ENCODE data around the gene AHRR.
"Not testable (repeated sequence)": the region's sequence is repeated elsewhere in the genome, so short reads cannot be mapped to it uniquely, and the experiment has no call there.

The AHRR gene

DNA sequence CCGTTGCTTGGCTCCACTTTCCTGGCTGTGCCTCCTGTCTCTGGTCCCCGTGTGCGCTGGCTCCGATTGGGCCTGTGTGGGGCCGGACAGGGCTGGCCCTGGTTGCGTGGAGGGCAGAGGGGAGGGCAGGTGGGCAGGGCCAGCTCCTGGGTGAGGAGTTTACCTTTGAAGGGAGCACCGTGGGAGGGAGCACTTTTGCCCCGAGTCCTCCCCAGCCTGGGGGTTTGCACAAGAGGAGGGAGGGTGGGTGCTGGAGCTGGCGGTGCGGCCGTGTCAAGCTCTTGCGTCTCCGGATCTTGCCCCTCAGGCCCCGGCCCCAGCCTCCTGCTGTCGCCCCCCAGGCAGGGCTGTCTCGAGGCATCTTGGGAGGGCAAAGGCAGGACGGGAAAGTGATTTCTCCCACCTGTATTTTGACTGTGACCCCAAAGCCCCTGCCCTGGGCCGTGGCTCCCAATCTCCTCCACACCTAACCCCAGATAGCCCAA is 73.2 kb downstream of the AHRR start:
- no peak for DNase-seq (ENCODE audit: low read depth in 2 of 3, low spot score in 1 of 3)

DNA sequence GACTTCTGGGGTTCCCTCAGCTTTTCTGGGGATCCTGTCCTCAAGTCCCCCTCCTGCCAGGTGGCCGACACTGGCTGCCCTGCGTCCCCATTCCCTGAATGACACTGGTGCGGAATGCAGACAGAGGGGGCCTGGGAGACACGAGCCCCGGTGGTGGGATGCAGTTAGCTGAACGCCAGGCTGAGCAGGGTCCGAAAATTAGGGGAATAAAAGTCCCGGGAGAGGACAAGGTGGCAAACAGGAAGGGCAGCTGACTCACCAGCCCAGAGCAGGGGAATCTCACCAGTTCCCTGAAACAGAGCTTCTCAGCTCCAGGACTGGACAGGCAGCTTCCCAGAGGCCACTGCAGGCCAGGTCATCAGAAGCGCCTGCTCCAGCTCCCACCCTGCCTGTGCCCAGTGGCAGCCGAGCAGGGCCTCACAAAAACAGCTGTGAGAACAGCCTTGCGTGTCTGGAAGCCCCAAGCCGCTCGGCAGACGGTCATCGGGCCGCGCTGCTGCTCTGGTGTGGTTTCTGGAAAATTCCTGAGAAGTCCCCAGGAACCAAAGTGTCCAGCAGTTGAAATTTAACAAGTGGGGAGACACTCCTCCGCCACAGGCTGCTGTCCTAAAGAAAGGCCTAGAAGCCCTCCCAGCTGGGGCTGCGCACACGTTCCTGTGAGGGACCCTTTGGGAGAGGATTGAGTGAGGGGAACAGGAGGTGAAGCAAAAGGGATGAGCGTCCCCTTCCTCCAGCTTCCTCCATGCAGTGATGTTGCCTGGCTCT is 73.8 kb downstream of the AHRR start:
- no peak for DNase-seq (ENCODE audit: low read depth in 2 of 3, low spot score in 1 of 3)

- no peak for DNase-seq (ENCODE audit: low read depth in 2 of 3, low spot score in 1 of 3)
Observed at GRCh38 chr5:395921-396530, 74.5 kb downstream of the AHRR start.

- no peak for DNase-seq (ENCODE audit: low read depth in 2 of 3, low spot score in 1 of 3)
Observed at GRCh38 chr5:396531-396961, 75.0 kb downstream of the AHRR start.

DNA sequence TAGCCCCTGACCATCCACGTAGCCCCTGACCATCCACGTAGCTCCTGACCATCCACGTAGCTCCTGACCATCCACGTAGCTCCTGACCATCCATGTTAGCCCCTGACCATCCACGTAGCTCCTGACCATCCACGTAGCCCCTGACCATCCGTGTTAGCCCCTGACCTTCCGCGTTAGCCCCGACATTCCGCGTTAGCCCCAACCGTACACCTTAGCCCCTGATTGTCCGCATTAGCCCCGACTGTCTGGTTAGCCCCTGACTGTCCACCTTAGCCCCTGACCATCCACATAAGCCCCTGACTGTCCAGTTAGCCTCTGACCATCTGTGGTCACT is 76.6 kb downstream of the AHRR start:
- not testable (repeated sequence) for DNase-seq (ENCODE audit: low read depth in 2 of 3, low spot score in 1 of 3)

GRCh38 chr5:398475-399295 is 77.2 kb downstream of the AHRR start:
- DNase-seq (ENCODE audit: low read depth in 2 of 3, low spot score in 1 of 3): no peak

DNA sequence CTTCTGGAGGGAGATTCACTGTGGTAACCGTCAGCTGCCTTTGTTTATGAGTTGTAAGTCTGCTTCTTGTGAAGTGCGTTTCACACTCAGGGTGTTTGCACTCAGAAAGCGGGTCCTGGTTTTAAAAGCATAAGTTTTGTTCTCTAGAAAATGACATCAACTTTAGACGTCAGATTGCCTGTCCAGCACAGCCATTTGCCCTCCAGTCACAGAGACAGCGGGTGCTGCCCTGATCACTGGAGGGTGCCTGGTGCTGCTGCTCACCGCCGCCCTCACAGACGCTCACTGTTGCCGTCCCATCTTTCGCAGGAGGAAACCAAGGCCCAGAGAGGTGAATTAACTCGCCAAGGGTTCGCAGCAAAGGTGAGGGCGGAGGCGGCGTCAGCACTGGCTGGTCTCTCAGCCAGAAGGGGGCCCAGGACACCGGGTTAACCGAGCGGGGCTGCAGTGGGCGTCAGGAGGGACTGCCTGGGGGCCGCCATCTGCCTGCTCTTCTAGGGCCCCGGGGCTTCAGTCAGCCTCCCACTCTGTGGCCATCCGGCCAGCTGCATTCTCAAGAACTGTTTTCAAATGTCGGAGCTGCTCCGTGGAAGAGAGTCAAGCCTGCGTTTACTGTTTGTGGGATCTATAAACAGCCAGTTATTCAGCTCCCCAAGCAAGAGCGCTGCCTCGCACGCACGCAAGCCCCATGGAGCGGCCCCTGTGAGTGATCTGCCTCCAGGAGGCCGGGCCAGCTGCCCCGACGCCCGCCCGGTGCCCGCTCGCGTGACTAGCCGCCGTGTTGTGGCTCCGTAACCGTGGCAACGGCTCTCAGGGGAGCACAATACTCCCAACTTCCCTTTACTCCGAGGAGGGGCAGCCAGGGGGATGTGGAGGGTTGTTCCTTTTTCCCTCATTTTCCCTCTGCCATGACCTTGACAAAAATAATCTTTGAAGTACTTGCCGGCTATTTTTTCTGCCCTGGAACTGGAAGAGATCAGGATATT is 78.1 kb downstream of the AHRR start:
- DNase-seq (ENCODE audit: low read depth in 2 of 3, low spot score in 1 of 3): peak in 2 of 3 donors; percentile 40 to 49

DNA sequence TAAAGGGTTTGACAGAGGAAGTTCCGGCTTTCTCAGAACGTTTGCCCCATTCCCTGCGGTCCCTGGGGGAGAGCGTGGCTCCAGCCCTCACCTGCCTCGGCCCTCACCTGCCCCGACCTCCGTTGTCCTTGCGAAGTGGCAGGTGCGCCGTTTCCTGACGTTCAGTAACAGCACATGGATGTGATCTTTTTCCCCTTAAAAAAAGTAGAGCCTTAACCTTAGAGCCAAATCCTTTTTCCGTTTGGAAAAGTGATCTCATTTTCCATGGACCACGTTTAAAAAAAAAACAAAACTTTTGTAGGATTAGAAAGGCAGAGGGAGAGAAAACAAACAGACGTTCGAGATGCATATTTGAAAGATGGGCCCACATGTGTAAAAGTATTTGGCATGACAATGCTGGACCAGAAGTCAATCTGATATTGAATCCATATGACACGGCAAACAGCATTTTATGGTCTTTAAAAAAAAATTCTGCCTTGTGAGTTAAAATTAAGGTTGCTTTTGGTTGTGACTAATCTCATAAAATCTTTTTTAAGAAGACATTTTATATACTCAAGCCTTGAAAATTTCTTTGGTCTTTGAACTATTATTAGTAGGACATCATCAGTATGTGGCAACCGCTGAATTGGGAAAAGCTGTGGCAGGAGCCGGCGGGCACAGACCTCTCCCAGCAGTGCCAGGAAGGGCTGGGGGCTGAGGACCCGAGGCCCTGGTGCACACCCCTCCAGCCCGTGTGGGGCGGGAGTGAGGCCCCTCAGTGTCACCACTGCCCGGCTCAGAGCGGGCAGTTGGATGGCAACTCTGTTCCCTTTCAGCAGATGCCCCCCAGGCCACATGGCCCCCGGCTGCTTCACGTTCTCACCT is 79.0 kb downstream of the AHRR start:
- no peak for DNase-seq (ENCODE audit: low read depth in 2 of 3, low spot score in 1 of 3)

DNA sequence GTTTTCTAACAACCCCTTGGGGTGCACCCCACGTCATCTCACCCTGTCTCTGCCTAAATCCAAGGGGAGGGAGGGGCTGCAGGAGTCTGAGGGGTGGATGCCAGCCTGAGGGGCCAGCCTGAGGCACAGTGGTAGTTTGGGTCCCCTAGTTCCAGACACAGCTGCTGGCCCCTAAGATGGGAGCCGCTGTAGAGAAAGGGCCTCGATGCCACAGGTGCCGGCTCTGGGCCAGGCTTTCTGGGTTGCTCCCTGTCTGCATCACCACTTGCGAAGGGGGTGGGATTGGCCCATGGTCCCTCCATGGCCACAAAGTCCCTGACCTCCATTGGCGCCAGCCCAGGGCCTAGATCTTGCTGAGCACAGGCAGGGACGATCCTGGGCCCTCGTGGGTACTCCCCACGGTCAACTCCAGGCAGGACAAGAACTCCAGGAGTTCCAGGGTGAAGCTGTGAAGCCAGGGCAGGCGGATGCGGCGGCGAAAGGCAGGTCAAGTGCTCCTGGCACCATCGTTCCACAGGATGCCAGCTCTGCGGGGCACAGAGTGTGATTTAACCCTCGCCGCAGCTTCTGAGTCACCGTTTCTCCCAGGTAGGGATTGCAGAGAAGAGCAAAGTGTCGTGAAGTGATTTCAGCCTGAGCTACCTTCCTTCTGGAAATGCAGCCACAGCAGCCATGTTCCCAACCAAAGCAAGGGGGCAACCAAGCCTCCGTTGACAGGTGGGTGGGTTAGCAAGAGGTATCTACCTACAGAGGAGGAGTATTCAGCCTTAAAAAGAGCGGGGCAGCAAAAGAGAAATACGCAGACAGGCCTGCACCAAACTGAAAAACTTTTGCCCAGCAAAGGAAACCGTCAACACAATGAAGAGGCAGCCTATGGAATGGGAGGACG is 79.9 kb downstream of the AHRR start:
- no peak for DNase-seq (ENCODE audit: low read depth in 2 of 3, low spot score in 1 of 3)

DNA sequence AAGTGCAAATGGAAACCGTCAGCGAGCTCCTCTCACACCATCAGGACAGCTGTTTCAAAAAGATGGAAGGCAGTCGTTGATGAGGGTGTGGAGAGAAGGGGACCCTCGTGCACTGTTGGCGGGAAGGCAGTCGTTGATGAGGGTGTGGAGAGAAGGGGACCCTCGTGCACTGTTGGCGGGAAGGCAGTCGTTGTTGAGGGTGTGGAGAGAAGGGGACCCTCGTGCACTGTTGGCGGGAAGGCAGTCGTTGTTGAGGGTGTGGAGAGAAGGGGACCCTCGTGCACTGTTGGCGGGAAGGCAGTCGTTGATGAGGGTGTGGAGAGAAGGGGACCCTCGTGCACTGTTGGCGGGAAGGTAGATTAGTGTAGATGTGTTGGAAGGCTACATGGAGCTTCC is 80.7 kb downstream of the AHRR start:
- DNase-seq (ENCODE audit: low read depth in 2 of 3, low spot score in 1 of 3): not testable (repeated sequence)

DNA sequence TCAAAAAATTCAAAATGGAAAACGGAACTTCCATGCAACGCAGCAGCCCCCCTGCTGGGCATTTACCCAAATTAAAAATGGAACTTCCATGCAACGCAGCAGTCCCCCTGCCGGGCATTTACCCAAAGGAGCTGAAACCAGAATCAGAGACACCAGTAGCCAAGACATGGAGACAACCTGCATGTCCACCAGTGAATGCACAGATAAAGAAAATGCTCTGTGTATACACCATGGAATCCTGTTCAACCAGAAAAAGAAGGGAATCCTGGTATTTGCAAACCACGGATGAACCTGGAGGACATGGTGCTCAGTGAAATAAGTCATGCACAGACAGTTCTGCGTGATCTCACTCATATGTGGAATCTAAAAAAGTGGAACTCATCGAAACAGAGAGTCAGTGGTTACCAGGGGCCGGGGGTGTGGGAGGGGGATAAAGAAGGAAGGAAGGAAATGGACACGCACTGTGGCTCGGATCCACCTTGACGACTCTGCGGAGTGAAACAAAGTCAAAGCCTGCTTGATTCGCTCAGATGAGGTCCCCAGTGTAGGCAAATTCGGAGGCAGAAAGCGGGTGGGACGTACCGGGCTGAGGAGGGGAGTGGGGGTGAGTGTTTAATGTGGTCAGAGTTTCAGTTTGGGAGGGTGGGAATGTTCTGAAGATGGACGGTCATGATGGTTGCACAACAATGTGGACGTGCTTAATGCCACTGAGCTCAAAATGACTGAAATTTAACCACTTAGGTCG is 81.3 kb downstream of the AHRR start:
- DNase-seq (ENCODE audit: low read depth in 2 of 3, low spot score in 1 of 3): peak in 1 of 3 donors; percentile 35

- DNase-seq (ENCODE audit: low read depth in 2 of 3, low spot score in 1 of 3): no peak
Observed at GRCh38 chr5:403995-404394, 82.5 kb downstream of the AHRR start.

GRCh38 chr5:404666-405241 is 83.2 kb downstream of the AHRR start:
- no peak for DNase-seq (ENCODE audit: low read depth in 2 of 3, low spot score in 1 of 3)

- DNase-seq (ENCODE audit: low read depth in 2 of 3, low spot score in 1 of 3): no peak
Observed at GRCh38 chr5:405421-405820, 83.9 kb downstream of the AHRR start.

- DNase-seq (ENCODE audit: low read depth in 2 of 3, low spot score in 1 of 3): no peak
Observed at GRCh38 chr5:406041-406440, 84.5 kb downstream of the AHRR start.

GRCh38 chr5:407051-407450 is 85.5 kb downstream of the AHRR start:
- DNase-seq (ENCODE audit: low read depth in 2 of 3, low spot score in 1 of 3): no peak

GRCh38 chr5:407801-408268 is 86.3 kb downstream of the AHRR start:
- DNase-seq (ENCODE audit: low read depth in 2 of 3, low spot score in 1 of 3): no peak

All from stimulated activated CD4-positive, alpha-beta T cell treated with anti-CD3 and anti-CD28 coated beads, Interleukin-12 subunit alpha, Interleukin-12 subunit beta, amount 100 ng/mL, for 48 hours (primary cell).